Mesangial cell (primary cell): ENCODE results near the gene OR2A14. TPM values are rescaled to one million over a fixed set of nuclear protein-coding genes. Genes with fewer than 3 reads are reported as not detected.

ENCODE experiments used
- total RNA-seq: library from RNA; depleted of rRNA; stranded (reverse); fragments of >200 nt; gene quantifications from 2 replicates; pipeline ENCODE4 v1.2.3, GENCODE V29; 2015

The OR2A14 gene
- total RNA-seq, result not detected in 2 replicates

GRCh38 chr7:144122876-144123275 lies at the start of gene OR2A14:
OR2A14 (plus strand) TSS chr7:144123176; CDS start chr7:144129113, 5,937 bp downstream.

GRCh38 chr7:144085978-144086377 lies 37.0 kb upstream of the OR2A14 start, which contains the start of gene OR2A12:
OR2A12 (plus strand) TSS chr7:144086278; CDS start chr7:144095108, 8,830 bp downstream.

GRCh38 chr7:144109283-144109682 lies 13.7 kb upstream of the OR2A14 start, which contains the start of gene OR2A2:
OR2A2 (plus strand) TSS chr7:144109583; CDS start chr7:144109583, 0 bp downstream.

Other genes with a start within 250 kb of the OR2A14 start
- 32.8 and 35.7 TPM in 2 replicates for gene TCAF1, start 221.0 kb upstream of the OR2A14 start, total RNA-seq
- gene OR2F2, start 187.9 kb upstream of the OR2A14 start, total RNA-seq, result not detected in 2 replicates
- gene OR2F1, start 168.3 kb upstream of the OR2A14 start, total RNA-seq, result not detected in 2 replicates
- not detected in 2 replicates for gene OR6B1, start 122.9 kb upstream of the OR2A14 start, total RNA-seq
- not detected in 2 replicates for gene OR2A5, start 74.2 kb upstream of the OR2A14 start, total RNA-seq
- gene OR2A25, start 53.4 kb upstream of the OR2A14 start, total RNA-seq, result not detected in 2 replicates
- gene OR2A12, start 36.9 kb upstream of the OR2A14 start, total RNA-seq, result not detected in 2 replicates
- not detected in 2 replicates for gene OR2A2, start 13.6 kb upstream of the OR2A14 start, total RNA-seq
- 0.65 and 1.6 TPM in 2 replicates for gene CTAGE4, start 60.3 kb downstream of the OR2A14 start, total RNA-seq
- gene ARHGEF35, start 72.7 kb downstream of the OR2A14 start, total RNA-seq, result 1.5 and 3.8 TPM in 2 replicates
- under 0.01 and 0.49 TPM in 2 replicates for gene OR2A42, start 116.4 kb downstream of the OR2A14 start, total RNA-seq
- 1.1 and 2.2 TPM in 2 replicates for gene OR2A7, start 141.6 kb downstream of the OR2A14 start, total RNA-seq
- gene CTAGE8, start 146.1 kb downstream of the OR2A14 start, total RNA-seq, result 0.38 and 1.6 TPM in 2 replicates
- gene OR2A1, start 189.2 kb downstream of the OR2A14 start, total RNA-seq, result 0.13 and 0.33 TPM in 2 replicates
- 16.1 and 25.6 TPM in 2 replicates for gene ARHGEF5, start 232.2 kb downstream of the OR2A14 start, total RNA-seq